D721Med (cell line): ENCODE data around the gene DAB1.

Experiments
- DNase-seq: peaks from one replicate; pipeline ENCODE4 v3.0.0; 2011; ENCODE audit warnings: low spot score; ENCODE audit not compliant: insufficient read length
- FAIRE-seq: peaks from 2 replicates; lab custom pipeline; 2011; peaks lifted over from hg19 to GRCh38; lab: Jason Lieb, UNC
- TF ChIP-seq, protein P1 (sequence below): IDR thresholded peaks from 2 replicates; pipeline ENCODE4 v1.5.1; 2012; ENCODE audit warnings: mild to moderate bottlenecking, control low read depth; ENCODE audit not compliant: insufficient read depth; ENCODE audit errors: missing control alignments

Gene DAB1

DNA sequence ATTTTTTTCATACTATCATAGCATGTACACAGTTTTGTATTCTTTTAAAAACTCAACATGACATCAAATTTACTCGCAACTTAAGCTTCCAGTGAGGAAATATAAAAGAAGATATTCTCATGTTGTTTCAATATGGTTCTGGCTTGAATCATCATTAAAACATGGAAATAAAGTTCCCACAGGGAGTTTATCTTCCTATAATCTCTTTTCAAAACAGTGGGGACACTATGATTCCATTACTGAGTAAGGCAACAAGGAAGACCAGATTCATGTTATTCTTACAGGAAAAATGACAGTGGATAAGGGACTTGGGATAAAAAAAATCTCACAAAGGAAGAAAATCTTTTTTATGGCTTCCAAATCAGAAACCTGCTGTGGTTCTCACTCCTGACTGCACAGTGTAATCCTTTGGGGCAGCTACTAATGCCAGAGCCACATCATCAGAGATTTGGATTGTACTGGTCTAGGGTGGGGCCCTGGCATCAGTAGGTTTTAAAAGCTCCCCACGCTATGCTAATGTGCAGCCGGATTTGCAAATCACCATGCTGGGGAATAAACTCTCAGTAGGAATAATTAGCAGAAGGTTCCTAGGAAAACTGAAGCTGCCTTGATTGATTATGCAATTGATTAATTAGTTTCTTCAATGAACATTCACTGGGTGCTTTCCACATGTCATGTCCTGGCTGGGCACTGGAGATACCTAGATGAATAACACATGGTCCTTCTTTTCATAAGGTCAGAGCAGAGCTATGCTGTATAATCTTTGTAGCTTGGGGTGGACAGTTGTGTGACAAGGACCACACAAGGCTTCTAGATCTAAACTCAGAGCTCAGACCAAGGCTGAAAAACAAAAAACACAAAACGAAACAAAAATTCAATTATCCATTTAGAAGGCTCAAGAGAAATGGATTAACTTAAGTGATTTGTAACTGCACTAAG lies 386.9 kb downstream of the DAB1 start:
- TF ChIP-seq, protein P1, sequence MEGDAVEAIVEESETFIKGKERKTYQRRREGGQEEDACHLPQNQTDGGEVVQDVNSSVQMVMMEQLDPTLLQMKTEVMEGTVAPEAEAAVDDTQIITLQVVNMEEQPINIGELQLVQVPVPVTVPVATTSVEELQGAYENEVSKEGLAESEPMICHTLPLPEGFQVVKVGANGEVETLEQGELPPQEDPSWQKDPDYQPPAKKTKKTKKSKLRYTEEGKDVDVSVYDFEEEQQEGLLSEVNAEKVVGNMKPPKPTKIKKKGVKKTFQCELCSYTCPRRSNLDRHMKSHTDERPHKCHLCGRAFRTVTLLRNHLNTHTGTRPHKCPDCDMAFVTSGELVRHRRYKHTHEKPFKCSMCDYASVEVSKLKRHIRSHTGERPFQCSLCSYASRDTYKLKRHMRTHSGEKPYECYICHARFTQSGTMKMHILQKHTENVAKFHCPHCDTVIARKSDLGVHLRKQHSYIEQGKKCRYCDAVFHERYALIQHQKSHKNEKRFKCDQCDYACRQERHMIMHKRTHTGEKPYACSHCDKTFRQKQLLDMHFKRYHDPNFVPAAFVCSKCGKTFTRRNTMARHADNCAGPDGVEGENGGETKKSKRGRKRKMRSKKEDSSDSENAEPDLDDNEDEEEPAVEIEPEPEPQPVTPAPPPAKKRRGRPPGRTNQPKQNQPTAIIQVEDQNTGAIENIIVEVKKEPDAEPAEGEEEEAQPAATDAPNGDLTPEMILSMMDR: no peak
- FAIRE-seq: no peak

DNA sequence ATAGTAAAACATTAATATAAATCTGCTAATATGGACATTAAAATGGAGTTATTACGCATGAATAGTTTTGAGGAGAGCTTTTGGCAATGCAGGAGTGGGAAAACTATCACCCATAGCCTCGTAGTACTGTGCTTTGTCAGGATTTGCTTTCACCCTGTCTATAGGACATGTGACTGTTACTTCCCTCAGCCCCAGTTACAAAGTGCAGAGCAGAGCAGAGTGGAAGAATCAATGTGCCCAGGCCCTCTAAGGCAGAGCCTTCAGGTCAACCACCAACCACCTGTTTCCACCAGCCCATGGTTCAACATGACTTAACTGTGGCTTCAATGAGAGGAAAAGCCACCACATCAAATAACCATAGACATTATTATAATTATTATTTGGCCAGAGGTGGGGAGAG lies 389.1 kb downstream of the DAB1 start:
- TF ChIP-seq, protein P1: no peak
- DNase-seq (no peak), FAIRE-seq (no peak)

More for the DNA sequence above, 386.9 kb downstream of the DAB1 start:
- DNase-seq: no peak

DNA sequence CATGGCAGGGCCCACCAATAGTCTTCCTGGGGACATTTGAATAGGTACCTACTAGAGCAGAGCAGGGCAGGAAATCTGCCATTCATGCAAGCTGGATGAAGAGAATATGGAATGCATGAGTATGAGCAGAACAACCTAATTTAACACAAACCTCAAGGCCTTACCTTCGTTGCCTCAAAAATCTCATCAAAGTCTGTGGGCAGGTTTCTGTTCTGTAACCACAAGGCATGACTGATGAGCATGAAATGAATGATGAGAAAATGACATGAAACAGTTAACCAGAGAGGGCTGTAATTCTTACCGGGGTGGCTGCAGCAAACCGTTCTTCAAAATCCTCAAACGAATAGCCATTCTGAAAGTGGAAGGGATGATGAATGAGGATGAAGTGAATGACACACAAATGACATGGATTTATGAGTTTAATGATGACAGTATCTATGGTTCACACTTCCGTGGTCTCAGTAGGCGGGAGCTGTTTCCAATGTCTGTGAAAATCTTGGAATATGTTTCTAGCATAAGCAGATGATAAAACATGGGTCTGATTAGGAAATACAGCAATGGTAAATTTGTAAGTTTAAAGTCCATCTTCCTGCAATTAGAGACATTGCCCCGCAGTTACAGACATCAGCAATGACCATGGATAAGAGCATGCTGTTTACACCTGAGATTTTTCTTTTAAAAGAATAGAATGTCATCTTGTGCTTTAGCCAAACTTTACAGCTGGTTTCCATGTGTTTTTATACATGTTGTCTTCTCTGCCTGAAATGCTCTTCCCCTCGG lies 390.4 kb downstream of the DAB1 start:
- FAIRE-seq: no peak
- DNase-seq: no peak
- TF ChIP-seq, protein P1: no peak

DNA sequence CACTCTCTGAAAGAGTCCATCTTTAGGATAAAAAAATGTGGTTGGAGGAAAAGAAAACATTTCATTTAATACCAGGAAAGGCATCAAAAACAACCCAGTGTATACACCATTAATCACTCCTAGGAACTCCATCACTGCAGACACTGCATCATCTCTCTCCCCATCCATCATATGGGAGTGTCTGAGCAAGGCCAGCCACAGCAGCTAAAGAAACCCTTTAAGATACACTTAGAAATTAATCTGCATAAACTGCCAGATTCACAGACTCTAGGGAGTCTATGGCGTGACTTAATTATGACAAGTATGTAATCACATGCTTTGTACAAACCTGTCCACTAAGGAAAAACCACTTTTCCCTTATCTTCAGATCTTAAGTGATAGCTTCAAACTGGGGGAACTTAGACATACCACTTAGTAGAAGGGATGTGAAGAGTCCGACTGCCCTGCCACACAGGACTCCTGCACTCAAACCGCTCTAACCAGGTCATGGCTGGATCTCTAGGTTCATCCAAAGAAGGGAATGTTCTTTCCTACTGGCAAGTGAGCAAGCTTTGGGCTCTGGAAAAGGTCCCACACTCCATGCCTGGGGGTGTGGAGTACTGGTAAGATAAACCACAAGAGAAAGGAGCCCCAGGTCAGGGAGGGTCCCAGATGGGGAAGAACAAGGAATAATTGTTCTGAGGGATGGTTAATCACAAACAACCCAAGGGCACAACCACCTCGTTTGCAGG lies 397.1 kb downstream of the DAB1 start:
- FAIRE-seq: no peak
- TF ChIP-seq, protein P1: no peak

DNA sequence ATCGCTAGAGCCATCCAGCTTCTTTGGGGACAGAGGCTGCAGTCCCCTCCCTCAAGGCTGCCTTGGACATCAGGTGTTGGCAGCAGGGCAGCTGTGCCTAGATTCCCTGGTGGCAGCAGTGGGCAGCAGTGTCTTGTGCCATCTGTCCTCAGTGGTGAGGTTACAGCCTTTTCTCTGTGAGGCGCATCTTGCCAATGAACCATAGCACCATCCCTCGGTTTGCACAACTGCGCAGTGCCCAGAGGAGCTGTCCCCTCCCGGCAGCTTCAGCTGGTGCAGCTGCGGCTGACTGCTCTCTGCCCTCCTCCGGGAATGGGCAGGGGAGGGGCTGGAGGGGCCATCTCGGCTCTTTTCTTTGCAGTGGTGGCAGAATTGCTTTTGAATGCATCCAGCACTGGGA lies 399.0 kb downstream of the DAB1 start:
- TF ChIP-seq, protein P1: no peak
- FAIRE-seq: no peak
- DNase-seq: no peak

More for the DNA sequence above, 397.1 kb downstream of the DAB1 start:
- DNase-seq: no peak

DNA sequence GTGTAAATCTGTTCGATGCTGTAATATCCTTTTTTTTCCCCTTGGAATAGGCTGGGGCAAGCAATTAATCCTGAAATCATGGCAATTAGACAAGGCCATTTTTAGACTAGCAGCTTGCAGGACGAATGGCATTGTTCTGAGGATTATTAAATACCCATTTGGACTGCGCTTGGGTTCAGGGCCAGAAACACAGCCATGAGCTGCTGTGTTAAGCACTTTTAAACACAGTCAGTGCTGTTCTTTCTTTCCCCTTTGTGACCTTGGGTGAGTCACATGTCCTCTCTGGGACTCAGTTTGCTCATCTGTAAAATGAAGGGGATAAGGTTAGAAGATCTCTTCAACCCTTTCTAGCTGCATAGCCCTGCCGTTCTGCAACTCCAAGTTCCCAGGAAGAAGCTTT lies 399.4 kb downstream of the DAB1 start:
- no peak for FAIRE-seq

More for the DNA sequence above, 399.4 kb downstream of the DAB1 start:
- TF ChIP-seq, protein P1: no peak
- no peak for DNase-seq
